Suppressor macrophage (primary cell): Measurements from ENCODE around the gene LRRC25.
A peak's percentile ranks its signal among the peaks of the same experiment; 100 is the strongest.
"Not testable (repeated sequence)": the region's sequence is repeated elsewhere in the genome, so short reads cannot be mapped to it uniquely, and the experiment has no call there.

Source experiments
- DNase-seq, 4 experiments: peaks; one replicate each; pipeline ENCODE4 v3.0.0-alpha.2; 2020 to 2022

The LRRC25 gene

GRCh38 chr19:18424890-18425514 lies 27.6 kb upstream of the LRRC25 start:
- DNase-seq = no peak

GRCh38 chr19:18424122-18424889 lies 26.9 kb upstream of the LRRC25 start:
- no peak for DNase-seq

- no peak for DNase-seq
Measured at GRCh38 chr19:18423258-18424020, 26.0 kb upstream of the LRRC25 start.

- no peak for DNase-seq
Measured at GRCh38 chr19:18422530-18423191, 25.2 kb upstream of the LRRC25 start.

- DNase-seq = no peak
Measured at GRCh38 chr19:18421371-18421959, 24.0 kb upstream of the LRRC25 start.

GRCh38 chr19:18420930-18421329 lies 23.5 kb upstream of the LRRC25 start:
- DNase-seq = no peak

- DNase-seq = peak in 1 of 4 experiments; percentile 50
Measured at GRCh38 chr19:18419699-18420460, 22.5 kb upstream of the LRRC25 start.

- DNase-seq = peak; percentile 85 to 95 (median 91)
Measured at GRCh38 chr19:18419195-18419698, 21.8 kb upstream of the LRRC25 start, which contains the start of gene SSBP4. Gene SSBP4, plus strand, starts transcription at chr19:18419398. Its CDS starts 251 bp downstream, at chr19:18419649.

- peak in 3 of 4 experiments; percentile 50 to 69 (median 66) for DNase-seq
Measured at GRCh38 chr19:18418483-18419194, 21.2 kb upstream of the LRRC25 start.

GRCh38 chr19:18418029-18418482 lies 20.6 kb upstream of the LRRC25 start:
- peak; percentile 58 to 81 (median 77) for DNase-seq

- DNase-seq = peak; percentile 76 to 95 (median 90)
Measured at GRCh38 chr19:18417250-18418028, 20.0 kb upstream of the LRRC25 start.

GRCh38 chr19:18416778-18417249 lies 19.4 kb upstream of the LRRC25 start:
- DNase-seq = peak; percentile 84 to 95 (median 92)

- peak; percentile 77 to 91 (median 90) for DNase-seq
Measured at GRCh38 chr19:18415178-18415867, 17.9 kb upstream of the LRRC25 start.

- DNase-seq = peak in 2 of 4 experiments; percentile 42 to 55
Measured at GRCh38 chr19:18414504-18415177, 17.2 kb upstream of the LRRC25 start.

- DNase-seq = no peak
Measured at GRCh38 chr19:18412610-18413239, 15.3 kb upstream of the LRRC25 start.

GRCh38 chr19:18408053-18408476 lies 10.6 kb upstream of the LRRC25 start:
- peak; percentile 59 to 83 (median 69) for DNase-seq

GRCh38 chr19:18406749-18407148 lies 9.3 kb upstream of the LRRC25 start:
- DNase-seq = no peak

- DNase-seq = not testable (repeated sequence)
Measured at GRCh38 chr19:18405754-18406153, 8.3 kb upstream of the LRRC25 start.
